Embryonic facial prominence (tissue), 1 donor: ENCODE data around the gene CD300LD.
"Not testable (repeated sequence)": the region's sequence is repeated elsewhere in the genome, so short reads cannot be mapped to it uniquely, and the experiment has no call there.

Source experiments
- DNase-seq: peaks from one replicate; pipeline ENCODE4 v3.0.0-alpha.2; 2016; ENCODE audit errors: extremely low spot score

Gene CD300LD

GRCh38 chr17:74571621-74572270, 20.3 kb downstream of the CD300LD start:
- no peak for DNase-seq

DNA sequence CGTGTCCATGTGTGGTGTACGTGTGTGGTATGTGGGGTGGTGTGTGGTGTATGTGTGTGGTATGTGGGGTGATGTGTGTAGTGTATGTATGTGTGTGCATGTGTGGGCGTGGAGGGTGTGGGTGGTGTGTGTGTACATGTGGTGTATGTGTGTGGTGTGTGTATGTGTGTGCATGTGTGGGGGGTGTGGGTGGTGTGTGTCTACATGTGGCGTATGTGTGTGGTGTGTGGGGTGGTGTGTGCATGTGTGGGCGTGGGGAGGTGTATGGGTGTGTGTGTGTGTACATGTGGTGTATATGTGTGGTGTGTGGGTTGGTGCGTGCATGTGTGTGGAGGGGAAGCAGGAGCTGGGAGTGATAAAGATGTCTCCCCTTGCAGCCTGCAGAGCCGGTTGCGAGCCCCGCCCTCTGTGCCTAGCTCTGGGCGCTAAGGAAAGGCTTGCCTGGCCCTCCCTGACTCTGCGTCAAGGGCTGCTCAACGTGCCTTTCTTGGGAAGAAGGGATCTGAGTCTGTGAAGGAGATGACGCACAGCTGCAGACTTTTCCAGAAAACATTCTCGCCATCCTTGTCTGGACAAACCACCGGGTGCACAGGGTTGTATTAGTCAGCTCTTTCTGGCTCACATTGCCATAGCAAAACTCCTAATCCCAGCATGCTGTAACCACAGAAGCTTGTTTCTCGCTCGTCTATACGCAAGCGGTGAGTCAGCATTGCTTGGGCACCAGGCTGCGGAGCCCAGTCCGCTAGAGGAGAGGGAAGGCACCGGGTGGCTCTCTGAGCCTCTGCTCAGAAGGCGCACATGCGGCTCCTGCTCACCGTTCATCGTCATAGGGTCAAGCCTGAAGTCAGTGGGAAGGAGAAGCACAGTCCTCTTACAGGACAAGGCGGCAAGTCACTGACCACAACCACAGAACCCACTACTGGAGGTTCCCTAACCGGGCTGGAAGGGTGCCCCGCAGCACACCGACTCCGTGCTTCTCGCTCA, 22.8 kb downstream of the CD300LD start:
- DNase-seq = no peak

- no peak for DNase-seq
These were observed 23.8 kb downstream of the CD300LD start for GRCh38 chr17:74568106-74568873.

- DNase-seq = no peak
These were observed 24.7 kb downstream of the CD300LD start, which contains the start of gene CD300H for GRCh38 chr17:74567397-74567796. Gene CD300H (minus strand): TSS chr17:74567509.

DNA sequence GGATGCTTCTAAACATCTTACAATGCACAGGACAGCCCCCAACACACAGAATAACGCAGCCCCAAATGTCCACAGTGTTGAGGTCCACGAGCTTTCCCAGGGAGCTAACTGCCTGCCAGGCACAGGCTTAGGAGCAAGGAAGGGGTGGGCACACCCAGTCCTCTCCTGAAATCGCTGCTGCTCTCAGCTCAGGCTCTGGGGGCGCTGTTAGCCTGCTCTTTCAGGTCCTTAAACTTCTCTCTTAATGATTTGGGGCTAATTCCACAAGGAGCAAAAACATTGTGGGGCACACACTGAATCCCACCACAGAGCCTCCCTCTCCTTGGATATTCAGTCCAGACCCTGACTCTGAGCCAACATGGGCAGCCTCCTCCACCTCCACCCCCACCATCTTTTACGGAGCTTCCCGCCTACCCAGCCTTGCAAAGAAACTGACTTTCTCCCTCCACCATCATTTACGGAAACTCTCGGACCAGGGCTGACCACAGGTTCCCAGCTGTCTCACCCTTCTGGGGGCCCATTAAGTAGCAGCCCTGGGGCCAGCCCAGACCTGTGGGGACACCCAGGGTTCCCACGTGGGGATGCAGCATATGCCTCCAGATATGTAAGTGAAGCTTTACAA, 25.8 kb downstream of the CD300LD start:
- no peak for DNase-seq

DNA sequence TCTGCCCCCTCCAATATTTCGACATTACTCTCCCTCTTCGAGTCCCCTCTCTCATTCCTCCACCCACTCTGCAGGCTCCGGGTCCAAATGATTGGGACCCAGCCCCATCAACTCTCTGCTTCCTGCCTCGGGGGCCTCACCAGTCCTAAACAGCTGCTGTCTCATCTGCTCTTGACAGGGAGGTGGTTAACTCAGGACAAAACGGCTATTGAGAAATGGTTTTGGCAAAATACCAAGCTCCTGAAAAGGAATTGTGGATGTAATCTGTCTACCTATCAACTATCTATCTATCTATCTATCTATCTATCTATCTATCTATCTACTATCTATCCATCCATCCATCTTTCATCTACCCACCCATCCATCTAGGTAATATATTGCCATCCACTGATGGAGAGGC, 27.0 kb downstream of the CD300LD start:
- DNase-seq = no peak

GRCh38 chr17:74563358-74563757, 28.7 kb downstream of the CD300LD start:
- no peak for DNase-seq

GRCh38 chr17:74561586-74561985, 30.5 kb downstream of the CD300LD start:
- no peak for DNase-seq

DNA sequence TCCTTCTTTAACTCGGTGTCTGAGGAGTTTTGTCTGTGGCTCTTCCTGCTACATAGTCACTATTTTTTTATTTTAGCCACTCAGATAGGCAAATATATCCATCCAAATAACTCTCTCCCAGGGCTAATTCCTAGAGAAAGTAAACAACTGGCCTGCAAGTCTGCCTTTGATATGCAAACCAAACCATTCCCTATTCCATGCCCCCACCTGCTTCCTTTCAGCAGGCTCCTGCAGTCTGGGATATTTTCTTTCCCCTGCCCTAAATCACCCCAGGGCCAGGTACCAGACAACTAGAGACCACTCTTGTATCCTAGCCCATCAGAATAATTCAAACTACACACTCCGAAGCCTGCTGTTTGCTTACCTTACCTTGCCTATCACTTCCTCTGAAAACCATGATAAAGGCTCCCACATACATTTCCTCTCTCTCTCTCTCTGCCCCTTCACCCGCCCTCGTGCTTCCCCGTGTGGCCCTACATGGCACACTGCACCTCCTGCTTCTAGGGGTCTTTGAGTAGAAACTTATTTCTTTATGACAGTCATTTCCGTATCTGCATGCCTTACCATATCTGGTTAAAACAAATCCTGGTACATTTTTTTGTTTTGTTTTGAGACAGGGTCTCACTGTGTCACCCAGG, 33.1 kb downstream of the CD300LD start:
- DNase-seq = no peak

DNA sequence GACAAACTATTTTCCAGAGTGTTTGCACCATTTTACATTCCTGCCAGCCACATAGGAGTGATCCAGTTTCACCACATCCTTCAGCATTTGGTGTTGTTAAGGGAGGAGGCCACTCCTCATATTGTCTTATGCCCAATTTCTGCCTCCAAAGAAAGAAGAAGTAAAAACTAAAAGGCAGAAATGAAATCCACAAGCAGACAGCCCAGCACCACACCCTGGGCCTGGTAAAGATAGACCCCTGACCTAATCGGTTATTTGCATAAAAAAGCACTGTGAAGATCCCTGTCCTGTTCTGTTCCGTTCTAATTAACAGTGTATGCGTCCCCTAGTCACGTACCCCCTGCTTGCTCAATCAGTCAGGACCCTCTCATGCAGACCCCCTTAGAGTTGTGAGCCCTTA, 33.7 kb downstream of the CD300LD start:
- not testable (repeated sequence) for DNase-seq

GRCh38 chr17:74555427-74555940, 36.6 kb downstream of the CD300LD start:
- DNase-seq = no peak

DNA sequence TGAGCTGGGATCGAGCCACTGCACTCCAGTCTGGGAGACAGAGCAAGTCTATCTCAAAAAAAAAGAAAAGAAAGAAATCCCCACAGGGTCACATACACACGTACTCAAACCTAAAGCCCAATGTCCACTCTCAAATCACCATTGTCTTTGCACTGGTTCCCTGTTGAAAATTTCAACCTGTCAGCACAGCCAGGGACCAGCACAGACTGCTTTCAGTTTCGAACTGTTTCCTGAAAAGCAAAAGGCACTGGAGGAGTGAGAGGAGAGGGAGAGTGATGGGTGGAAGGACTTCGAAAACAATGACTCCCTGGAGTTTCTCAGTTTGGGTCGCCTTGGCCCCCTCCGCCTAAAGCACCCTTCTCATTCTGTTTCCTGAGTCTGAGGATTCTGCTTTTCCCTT, 37.2 kb downstream of the CD300LD start:
- DNase-seq = no peak

DNA sequence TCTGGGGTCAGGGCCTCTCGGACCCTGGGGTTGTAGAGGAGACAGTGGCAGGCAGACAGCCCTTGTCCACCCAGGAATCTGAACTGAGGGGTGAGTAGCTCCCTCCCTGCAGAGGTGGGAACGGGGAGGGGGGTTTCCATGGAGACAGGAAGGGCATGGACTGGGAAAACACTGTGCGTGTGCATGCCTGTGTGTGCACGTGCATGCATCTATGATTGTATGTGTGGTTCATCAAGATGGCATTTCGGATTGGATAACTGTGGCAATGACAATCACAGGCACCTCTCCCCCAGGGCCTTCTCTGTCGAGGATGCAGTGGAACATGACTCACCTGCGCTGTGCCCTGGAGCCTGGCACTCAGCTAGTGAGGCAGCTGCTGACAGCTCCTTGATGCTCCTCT, 40.0 kb downstream of the CD300LD start:
- no peak for DNase-seq

DNA sequence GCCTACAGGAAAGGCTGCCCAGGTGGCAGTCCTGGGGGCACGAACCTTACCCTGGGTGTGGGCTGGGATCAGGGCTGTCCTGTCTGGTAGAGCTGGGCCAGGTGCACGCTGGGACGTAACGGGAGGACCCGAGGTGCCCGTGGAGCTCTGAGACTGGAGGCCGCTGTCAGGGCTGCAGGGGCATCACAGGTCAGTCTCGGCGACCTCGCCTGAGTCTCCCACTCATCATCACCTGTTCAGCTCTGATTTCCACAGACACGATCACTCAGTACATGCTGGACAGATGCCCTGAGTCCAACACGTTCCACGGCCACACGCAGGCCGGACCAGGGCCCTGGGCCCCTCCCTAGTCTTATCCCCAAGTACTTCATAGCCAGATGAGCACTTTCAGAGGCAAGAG, 41.5 kb downstream of the CD300LD start:
- no peak for DNase-seq

GRCh38 chr17:74549343-74549742, 42.7 kb downstream of the CD300LD start:
- no peak for DNase-seq

- no peak for DNase-seq
These were observed 44.3 kb downstream of the CD300LD start for GRCh38 chr17:74547736-74548135.

- DNase-seq = no peak
These were observed 44.8 kb downstream of the CD300LD start for GRCh38 chr17:74547264-74547663.

DNA sequence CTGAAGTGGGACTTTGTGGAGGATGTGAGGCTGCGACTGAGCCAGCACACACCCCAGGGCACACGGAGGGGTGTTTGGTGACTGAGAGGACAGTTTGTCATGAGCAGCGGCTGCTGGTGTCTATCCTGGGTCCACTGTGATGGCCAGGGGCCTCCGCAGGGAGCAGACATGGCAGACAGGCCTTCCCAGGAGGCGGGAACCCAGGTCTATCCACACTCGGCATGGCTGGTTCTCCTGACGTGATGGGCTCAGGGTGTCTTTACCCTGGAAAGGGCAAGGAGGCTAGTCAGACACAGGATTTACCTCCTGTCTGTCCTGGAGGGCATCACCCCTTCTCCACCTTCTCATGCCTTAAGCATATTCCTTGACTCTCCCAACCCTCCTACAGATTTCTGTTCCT, 45.5 kb downstream of the CD300LD start:
- DNase-seq = no peak

DNA sequence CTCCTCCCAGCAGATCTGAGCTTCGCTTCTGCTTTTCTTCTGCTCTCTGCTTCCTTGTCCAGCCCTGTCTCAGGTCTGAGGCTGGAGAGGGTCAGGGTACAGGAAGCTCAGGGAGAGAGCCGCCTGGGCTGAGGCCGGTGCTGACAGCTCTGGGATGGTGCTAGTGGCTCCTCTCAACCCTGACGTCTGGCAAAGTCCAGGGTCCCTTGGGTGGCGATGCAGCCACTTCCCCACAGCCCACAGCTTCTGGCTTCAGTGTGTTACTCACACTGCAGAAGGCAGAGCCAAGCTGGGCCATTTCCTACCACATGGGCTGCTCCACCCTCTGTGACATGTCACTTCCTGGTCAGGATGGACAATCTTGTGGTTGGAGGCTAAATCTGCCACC, 46.2 kb downstream of the CD300LD start, which contains the start of gene CD300C:
TSS of gene CD300C (minus strand) at position 273 of the 388 bp plus-strand sequence. CDS start 333 bp downstream, outside the sequence.
- DNase-seq = no peak

DNA sequence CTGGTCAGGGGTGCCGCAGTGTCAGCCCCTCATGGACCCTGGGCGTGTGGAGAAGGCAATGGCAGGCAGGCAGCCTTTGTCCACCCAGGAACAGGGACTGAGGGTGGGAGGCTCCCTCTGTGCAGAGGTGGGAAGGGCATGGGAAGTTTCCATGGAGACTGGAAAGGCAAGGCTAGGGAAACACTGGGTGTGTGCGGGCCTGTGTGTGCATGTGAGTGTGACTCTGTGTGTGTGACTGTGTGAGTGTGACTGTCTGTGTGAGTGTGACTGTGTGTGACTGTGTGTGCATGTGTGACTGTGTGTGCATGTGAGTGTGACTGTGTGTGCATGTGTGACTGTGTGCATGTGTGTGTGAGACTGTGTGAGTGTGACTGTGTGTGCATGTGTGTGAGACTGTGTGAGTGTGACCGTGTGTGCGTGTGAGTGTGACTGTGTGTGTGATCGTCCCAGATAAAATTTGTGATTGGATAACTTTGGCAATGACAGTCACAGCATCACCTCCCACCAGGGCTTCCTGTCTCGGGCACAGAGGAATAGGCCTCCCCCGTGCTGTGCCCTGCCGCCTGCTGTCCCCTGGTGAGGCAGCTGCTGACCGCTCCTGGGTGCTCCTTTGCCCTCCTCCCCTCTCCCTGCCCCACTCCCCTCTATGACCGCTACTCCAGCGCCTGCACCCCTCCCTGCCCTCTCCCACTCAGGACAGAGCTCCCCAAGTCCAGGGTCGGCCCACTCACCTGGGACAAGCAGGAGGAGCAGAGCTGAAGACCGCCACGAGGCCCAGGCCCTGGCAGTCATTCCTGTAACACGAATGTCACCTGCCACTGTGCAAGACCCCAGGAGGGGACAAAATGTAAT, 46.9 kb downstream of the CD300LD start:
- DNase-seq = no peak
